Esophagus squamous epithelium (tissue), 5 donors: ENCODE data around the gene OPA3. TPM values are rescaled to one million over a fixed set of nuclear protein-coding genes. Genes with fewer than 3 reads are reported as not detected.

Source experiments
- DNase-seq: peaks from one replicate; lab custom pipeline; 2025; lab: John Stamatoyannopoulos, UW
- H3K27ac ChIP-seq, 4 donors: fragments of 200-600 bp; sonication (generic); one replicate each; pipeline ENCODE4 v1.5.1; 2016 to 2019; ENCODE audit warnings: mild to moderate bottlenecking in 1 of 4
- H3K27me3 ChIP-seq, 4 donors: fragments of 200-600 bp; sonication (generic); 1 replicate in 3 of 4; 2 replicates in 1 of 4; pipeline versions ENCODE4 v1.5.1 to v1.6.0; 2017 to 2021; ENCODE audit warnings: antibody characterized with exemption in 1 of 4
- H3K36me3 ChIP-seq, 3 donors: fragments of 200-600 bp; sonication (generic); one replicate each; pipeline ENCODE4 v1.5.1; 2016 to 2019
- H3K4me1 ChIP-seq, 3 donors: fragments of 200-600 bp; sonication (generic); one replicate each; pipeline ENCODE4 v1.5.1; 2017 to 2019
- H3K4me3 ChIP-seq, 4 donors: fragments of 200-600 bp; sonication (generic); 1 replicate in 3 of 4; 2 replicates in 1 of 4; pipeline ENCODE4 v1.5.1; 2016 to 2019; ENCODE audit warnings: mild to moderate bottlenecking in 2 of 4, moderate library complexity in 1 of 4
- H3K9me3 ChIP-seq, 3 donors: fragments of 200-600 bp; sonication (generic); one replicate each; pipeline ENCODE4 v1.5.1; 2016 to 2019
- POLR2A ChIP-seq, 4 donors: fragments of 450-650 bp; IDR thresholded peaks; one replicate each; pipeline ENCODE4 v1.6.1; 2017; ENCODE audit warnings: antibody characterized with exemption in 4 of 4, mild to moderate bottlenecking in 4 of 4, moderate library complexity in 3 of 4
- WGBS, 2 donors: methylation state at CpG; one replicate each; pipeline ENCODE4 v1.1.5; 2018; 5-methylcytosine and 5-hydroxymethylcytosine counted together
- intact Hi-C: fragments of 100-400 bp; cut with DNase I; formaldehyde crosslinking; loops from one replicate; pipeline ENCODE4 v1.15.0; 2022
- total RNA-seq, 4 donors: library from RNA; depleted of rRNA; stranded (reverse); fragments of >200 nt; gene quantifications; one replicate each; pipeline ENCODE4 v1.1.0, GENCODE V29; 2016
- TF ChIP-seq, protein P1 (sequence below), 6 experiments: fragments of 450-650 bp in 4 of 6; fragments of 200-600 bp in 2 of 6; sonication (generic) in 2 of 6; IDR thresholded peaks; one replicate each; pipeline ENCODE4 v1.5.1; 2016 to 2019; ENCODE audit warnings: antibody characterized with exemption in 6 of 6, mild to moderate bottlenecking in 4 of 6, moderate library complexity in 4 of 6
- donor health status: DM: yes; HTN: yes; CAD: no.

Gene OPA3
- total RNA-seq, 4 donors from 2014 or later, result 4.7 to 12.4 (median 10.1) TPM

- Histone ChIP-seq H3K9me3 (no peaks in the 10 kb centered on the region), H3K4me1 (peaks cover 0 to 69% (median 14%) of the 10 kb centered on the region in 3 donors), H3K36me3 (no peaks in the 10 kb centered on the region), H3K4me3 (no peak overlapping the region), H3K27me3 (no peaks in the 10 kb centered on the region), H3K27ac (peak overlapping the region in 3 of 4 donors; percentile 59 to 78 (median 67))
- intact Hi-C loops, result no loop called here
- DNase-seq, result no peak
- WGBS, 2 donors, result 87 to 88% methylated on average over 10 of the region's 10 CpGs
- TF ChIP-seq, protein P1, sequence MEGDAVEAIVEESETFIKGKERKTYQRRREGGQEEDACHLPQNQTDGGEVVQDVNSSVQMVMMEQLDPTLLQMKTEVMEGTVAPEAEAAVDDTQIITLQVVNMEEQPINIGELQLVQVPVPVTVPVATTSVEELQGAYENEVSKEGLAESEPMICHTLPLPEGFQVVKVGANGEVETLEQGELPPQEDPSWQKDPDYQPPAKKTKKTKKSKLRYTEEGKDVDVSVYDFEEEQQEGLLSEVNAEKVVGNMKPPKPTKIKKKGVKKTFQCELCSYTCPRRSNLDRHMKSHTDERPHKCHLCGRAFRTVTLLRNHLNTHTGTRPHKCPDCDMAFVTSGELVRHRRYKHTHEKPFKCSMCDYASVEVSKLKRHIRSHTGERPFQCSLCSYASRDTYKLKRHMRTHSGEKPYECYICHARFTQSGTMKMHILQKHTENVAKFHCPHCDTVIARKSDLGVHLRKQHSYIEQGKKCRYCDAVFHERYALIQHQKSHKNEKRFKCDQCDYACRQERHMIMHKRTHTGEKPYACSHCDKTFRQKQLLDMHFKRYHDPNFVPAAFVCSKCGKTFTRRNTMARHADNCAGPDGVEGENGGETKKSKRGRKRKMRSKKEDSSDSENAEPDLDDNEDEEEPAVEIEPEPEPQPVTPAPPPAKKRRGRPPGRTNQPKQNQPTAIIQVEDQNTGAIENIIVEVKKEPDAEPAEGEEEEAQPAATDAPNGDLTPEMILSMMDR (IDR thresholded peaks at IDR 0.05), result no peak
These were observed 37.3 kb downstream of the OPA3 start for GRCh38 chr19:45547211-45547770.

DNA sequence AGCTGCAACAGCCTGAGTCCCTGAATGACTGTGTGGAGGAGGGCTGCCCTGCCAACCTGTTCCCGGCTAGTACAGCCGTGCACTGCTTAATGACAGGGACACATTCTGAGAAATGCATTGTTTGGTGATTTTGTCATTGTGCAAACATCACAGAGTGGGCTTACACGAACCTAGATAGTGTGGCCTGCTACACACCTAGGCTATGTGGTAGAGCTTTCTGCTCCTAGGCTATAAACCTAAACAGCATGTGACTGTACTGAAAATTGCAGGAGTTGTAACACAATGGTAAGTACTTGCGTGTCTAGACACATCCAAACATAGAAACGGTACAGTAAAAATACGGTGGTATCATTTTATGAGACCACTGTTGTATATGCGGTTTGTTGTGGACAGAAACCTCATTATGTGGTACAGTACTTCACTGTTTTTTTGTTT lies 42.4 kb downstream of the OPA3 start:
- Histone ChIP-seq H3K4me3 (no peak overlapping the region), H3K4me1 (peaks cover 0 to 52% (median 16%) of the 10 kb centered on the region in 3 donors), H3K27ac (peak overlapping the region in 3 of 4 donors; percentile 17 to 48 (median 44)), H3K27me3 (no peaks in the 10 kb centered on the region), H3K9me3 (no peaks in the 10 kb centered on the region), H3K36me3 (no peaks in the 10 kb centered on the region)
- TF ChIP-seq, protein P1 (IDR thresholded peaks at IDR 0.05), result no peak
- no peak for TF ChIP-seq POLR2A (IDR thresholded peaks at IDR 0.05)
- intact Hi-C loops, result no loop called here
- no peak for DNase-seq
- 45 to 53% methylated on average over 5 to 7 of the region's 7 CpGs for WGBS, 2 donors

DNA sequence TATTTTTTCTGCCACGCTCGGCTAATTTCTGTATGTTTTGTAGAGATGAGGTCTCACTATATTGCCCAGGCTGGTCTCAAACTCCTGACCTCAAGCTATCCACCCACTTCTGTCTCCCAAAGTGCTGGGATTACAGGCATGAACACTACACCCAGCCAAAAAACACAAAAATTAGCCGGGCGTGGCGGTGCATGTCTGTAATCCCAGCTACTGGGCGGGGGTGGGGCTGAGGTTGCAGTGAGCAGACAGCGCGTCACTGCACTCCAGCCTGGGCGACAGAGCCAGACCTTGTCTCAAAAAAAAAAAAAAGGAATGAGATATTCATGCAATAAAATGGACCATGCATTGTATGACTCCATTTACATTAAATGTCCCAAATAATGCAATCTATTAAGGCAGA lies 45.1 kb downstream of the OPA3 start:
- intact Hi-C loops, result no loop called here
- H3K27me3 ChIP-seq, result no peaks in the 10 kb centered on the region
- DNase-seq, result no peak
- TF ChIP-seq, protein P1 (IDR thresholded peaks at IDR 0.05), result no peak
- no peak for TF ChIP-seq POLR2A (IDR thresholded peaks at IDR 0.05)
- H3K36me3 ChIP-seq, result no peaks in the 10 kb centered on the region
- peaks cover 0 to 45% (median 16%) of the 10 kb centered on the region in 3 donors for H3K4me1 ChIP-seq
- H3K9me3 ChIP-seq, result no peaks in the 10 kb centered on the region
- 42 to 47% methylated on average over 6 to 9 of the region's 9 CpGs for WGBS, 2 donors
- H3K4me3 ChIP-seq, result no peak overlapping the region
- peak overlapping the region in 1 of 4 donors; percentile 0 for H3K27ac ChIP-seq

- Histone ChIP-seq H3K4me1 (peaks cover 19 to 25% (median 22%) of the 10 kb centered on the region in 3 donors), H3K9me3 (peaks cover 0 to 4% (median 0%) of the 10 kb centered on the region in 3 donors), H3K36me3 (peaks cover 0 to 8% (median 0%) of the 10 kb centered on the region in 3 donors), H3K27me3 (peaks cover 0 to 9% (median 0%) of the 10 kb centered on the region in 4 donors), H3K27ac (no peak overlapping the region), H3K4me3 (no peak overlapping the region)
- WGBS, 2 donors, result 91 to 94% methylated on average over 1 of the region's 1 CpG
- DNase-seq, result no peak
- intact Hi-C loops, result no loop called here
- TF ChIP-seq POLR2A (IDR thresholded peaks at IDR 0.05), result no peak
- TF ChIP-seq, protein P1 (IDR thresholded peaks at IDR 0.05), result no peak
These were observed 53.3 kb downstream of the OPA3 start for GRCh38 chr19:45531349-45531748.

DNA sequence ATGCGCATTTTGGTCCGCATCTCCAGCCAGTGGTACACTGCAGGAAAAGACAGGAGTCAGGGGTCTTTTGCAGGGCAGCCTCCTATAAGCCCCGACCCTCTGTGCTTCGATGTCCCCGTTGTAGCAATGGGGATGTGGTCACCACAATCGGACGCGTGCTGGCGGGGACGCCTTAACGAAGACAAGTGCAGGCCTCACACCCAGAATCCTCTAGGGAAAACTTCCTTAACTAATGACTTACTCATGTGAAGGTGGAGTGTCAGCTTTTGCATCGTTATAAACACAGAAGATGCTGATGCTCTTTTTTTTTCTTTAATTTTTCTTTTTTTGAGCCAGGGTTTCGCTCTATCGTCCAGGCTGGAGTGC lies 55.2 kb downstream of the OPA3 start:
- intact Hi-C loops, result loop anchor here (10.0 kb wide), 1 partner anchor 115 kb away; no protein-coding TSS in a partner anchor
- Histone ChIP-seq H3K27me3 (peaks cover 0 to 9% (median 0%) of the 10 kb centered on the region in 4 donors), H3K27ac (peak overlapping the region in 2 of 4 donors; percentile 59 to 79), H3K36me3 (peaks cover 0 to 28% (median 13%) of the 10 kb centered on the region in 3 donors), H3K4me3 (peak overlapping the region; percentile 31 to 65 (median 50)), H3K4me1 (peaks cover 19 to 37% (median 27%) of the 10 kb centered on the region in 3 donors), H3K9me3 (peaks cover 0 to 4% (median 0%) of the 10 kb centered on the region in 3 donors)
- WGBS, 2 donors, result 26 to 27% methylated on average over 10 to 11 of the region's 14 CpGs
- TF ChIP-seq, protein P1 (IDR thresholded peaks at IDR 0.05), result no peak
- no peak for TF ChIP-seq POLR2A (IDR thresholded peaks at IDR 0.05)
- DNase-seq, result no peak
